ENCODE data around the gene SRPX.

The SRPX gene

GRCh38 chrX:38214044-38214443 lies 6.6 kb downstream of the SRPX start:
- POLR2A ChIA-PET: no interaction called here
- CTCF ChIA-PET: no interaction called here
- TF ChIP-seq NFRKB (IDR thresholded peaks at IDR 0.05) (no peak), BHLHE40 (IDR thresholded peaks at IDR 0.05; ENCODE audit: borderline replicate concordance) (no peak), FOXM1 (IDR thresholded peaks at IDR 0.05; ENCODE audit: borderline replicate concordance) (no peak), CTBP1 (IDR thresholded peaks at IDR 0.05; ENCODE audit: borderline replicate concordance) (no peak), LEF1 (IDR thresholded peaks at IDR 0.05; ENCODE audit: borderline replicate concordance) (no peak), ZNF384 (IDR thresholded peaks at IDR 0.05) (no peak), ARNT (IDR thresholded peaks at IDR 0.05) (no peak), HDGF (IDR thresholded peaks at IDR 0.05; ENCODE audit: borderline replicate concordance) (no peak), L3MBTL2 (conservative IDR thresholded peaks at IDR 0.05) (no peak), SUZ12 (IDR thresholded peaks at IDR 0.05) (no peak), TARDBP (IDR thresholded peaks at IDR 0.05) (no peak)
- no peak for DNase-seq (ENCODE audit: extremely low spot score)

GRCh38 chrX:38211891-38212635 lies 8.6 kb downstream of the SRPX start:
- no peak for DNase-seq (ENCODE audit: extremely low spot score)
- POLR2A ChIA-PET: no interaction called here
- no peak for TF ChIP-seq CTBP1 (IDR thresholded peaks at IDR 0.05; ENCODE audit: borderline replicate concordance)
- no peak for TF ChIP-seq SUZ12 (IDR thresholded peaks at IDR 0.05)
- no peak for TF ChIP-seq NFRKB (IDR thresholded peaks at IDR 0.05)
- no peak for TF ChIP-seq SP1 (IDR thresholded peaks at IDR 0.05)
- no peak for TF ChIP-seq ZNF384 (IDR thresholded peaks at IDR 0.05)
- no peak for TF ChIP-seq L3MBTL2 (conservative IDR thresholded peaks at IDR 0.05)
- TF ChIP-seq BHLHE40 (IDR thresholded peaks at IDR 0.05; ENCODE audit: borderline replicate concordance): no peak
- CTCF ChIA-PET: interaction anchor here (1.4 kb wide), 1 partner anchor 21 kb away, joined by 3 read pairs; no protein-coding TSS in a partner anchor

GRCh38 chrX:38206542-38206941 lies 14.1 kb downstream of the SRPX start:
- CTCF ChIA-PET: interaction anchor here (0.6 kb wide), 1 partner anchor 545 kb away, joined by 3 read pairs; no protein-coding TSS in a partner anchor
- DNase-seq (ENCODE audit: extremely low spot score): no peak
- TF ChIP-seq ARNT (IDR thresholded peaks at IDR 0.05) (no peak), NFRKB (IDR thresholded peaks at IDR 0.05) (no peak), SUZ12 (IDR thresholded peaks at IDR 0.05) (no peak), FOXA1 (IDR thresholded peaks at IDR 0.05) (no peak), TARDBP (IDR thresholded peaks at IDR 0.05) (no peak), ELF4 (IDR thresholded peaks at IDR 0.05) (no peak), ZNF384 (IDR thresholded peaks at IDR 0.05) (no peak), FOXK2 (IDR thresholded peaks at IDR 0.05) (no peak), SP1 (IDR thresholded peaks at IDR 0.05) (no peak), FOXM1 (IDR thresholded peaks at IDR 0.05; ENCODE audit: borderline replicate concordance) (no peak)
- POLR2A ChIA-PET: no interaction called here

GRCh38 chrX:38206036-38206435 lies 14.6 kb downstream of the SRPX start:
- CTCF ChIA-PET: no interaction called here
- TF ChIP-seq FOXA1 (IDR thresholded peaks at IDR 0.05) (no peak), FOXK2 (IDR thresholded peaks at IDR 0.05) (no peak), ARNT (IDR thresholded peaks at IDR 0.05) (no peak), ELF4 (IDR thresholded peaks at IDR 0.05) (no peak), SUZ12 (IDR thresholded peaks at IDR 0.05) (no peak), LEF1 (IDR thresholded peaks at IDR 0.05; ENCODE audit: borderline replicate concordance) (no peak), L3MBTL2 (conservative IDR thresholded peaks at IDR 0.05) (no peak)
- POLR2A ChIA-PET: no interaction called here

GRCh38 chrX:38205039-38205438 lies 15.6 kb downstream of the SRPX start:
- TF ChIP-seq BHLHE40 (IDR thresholded peaks at IDR 0.05; ENCODE audit: borderline replicate concordance): no peak
- no peak for TF ChIP-seq NFRKB (IDR thresholded peaks at IDR 0.05)
- CTCF ChIA-PET: no interaction called here
- POLR2A ChIA-PET: no interaction called here
- no peak for DNase-seq (ENCODE audit: extremely low spot score)

More at GRCh38 chrX:38206036-38206435, 14.6 kb downstream of the SRPX start:
- DNase-seq (ENCODE audit: extremely low spot score): no peak

- peak; percentile 35 for DNase-seq (ENCODE audit: extremely low spot score)
- TF ChIP-seq CTBP1 (IDR thresholded peaks at IDR 0.05; ENCODE audit: borderline replicate concordance) (no peak), HDGF (IDR thresholded peaks at IDR 0.05; ENCODE audit: borderline replicate concordance) (no peak), TARDBP (IDR thresholded peaks at IDR 0.05) (no peak), PKNOX1 (IDR thresholded peaks at IDR 0.05) (no peak), SP1 (IDR thresholded peaks at IDR 0.05) (no peak), ARNT (IDR thresholded peaks at IDR 0.05) (no peak), L3MBTL2 (conservative IDR thresholded peaks at IDR 0.05) (no peak), ELF4 (IDR thresholded peaks at IDR 0.05) (no peak), NFRKB (IDR thresholded peaks at IDR 0.05) (no peak), FOXM1 (IDR thresholded peaks at IDR 0.05; ENCODE audit: borderline replicate concordance) (no peak), FOXA1 (IDR thresholded peaks at IDR 0.05) (no peak), FOXK2 (IDR thresholded peaks at IDR 0.05) (no peak), BHLHE40 (IDR thresholded peaks at IDR 0.05; ENCODE audit: borderline replicate concordance) (no peak), ZNF384 (IDR thresholded peaks at IDR 0.05) (no peak), LEF1 (IDR thresholded peaks at IDR 0.05; ENCODE audit: borderline replicate concordance) (no peak)
- CTCF ChIA-PET: interaction anchor here (0.6 to 1.5 kb wide), 5 partner anchors 20 to 684 kb away, joined by 3 to 6 read pairs (median 3); no protein-coding TSS in a partner anchor
- POLR2A ChIA-PET: no interaction called here
Observed at GRCh38 chrX:38192007-38192810, 28.5 kb downstream of the SRPX start.

All from HEK293T (cell line).